Sigmoid colon (tissue), 7 donors: ENCODE results near the gene NF2. TPM values are rescaled to one million over a fixed set of nuclear protein-coding genes. Genes with fewer than 3 reads are reported as not detected.

ENCODE experiments used
- DNase-seq: peaks from one replicate; pipeline ENCODE4 v3.0.0-alpha.2; 2019
- H3K27ac ChIP-seq, 4 donors: fragments of 200-600 bp; sonication (generic); one replicate each; pipeline ENCODE4 v1.5.1; 2016 to 2019; ENCODE audit warnings: mild to moderate bottlenecking in 1 of 4
- H3K27me3 ChIP-seq, 3 donors: fragments of 200-600 bp; sonication (generic); one replicate each; pipeline ENCODE4 v1.5.1; 2019; ENCODE audit warnings: mild to moderate bottlenecking in 1 of 3
- H3K36me3 ChIP-seq, 4 donors: fragments of 200-600 bp; sonication (generic); one replicate each; pipeline ENCODE4 v1.5.1; 2016 to 2019
- H3K4me1 ChIP-seq, 4 donors: fragments of 200-600 bp; sonication (generic); one replicate each; pipeline ENCODE4 v1.5.1; 2017 to 2019
- H3K4me3 ChIP-seq, 4 donors: fragments of 200-600 bp; sonication (generic); one replicate each; pipeline ENCODE4 v1.5.1; 2017 to 2019; ENCODE audit warnings: mild to moderate bottlenecking in 2 of 4, moderate library complexity in 1 of 4
- H3K9me3 ChIP-seq, 4 donors: fragments of 200-600 bp in 3 of 4; sonication (generic) in 3 of 4; one replicate each; pipeline versions ENCODE4 v1.5.1 to v1.6.1; 2013 to 2019
- CTCF ChIP-seq, 4 experiments: fragments of 450-650 bp in 3 of 4; fragments of 200-600 bp in 1 of 4; IDR thresholded peaks; one replicate each; pipeline ENCODE4 v1.5.1; 2016 to 2019; ENCODE audit warnings: antibody characterized with exemption in 4 of 4, mild to moderate bottlenecking in 3 of 4, moderate library complexity in 2 of 4
- EP300 ChIP-seq, 4 donors: sonication (generic); formaldehyde crosslinking; IDR thresholded peaks; one replicate each; pipeline ENCODE4 v1.6.1; 2017; ENCODE audit warnings: antibody characterized with exemption in 4 of 4
- POLR2A ChIP-seq, 2 donors: fragments of 450-650 bp; IDR thresholded peaks; one replicate each; pipeline ENCODE4 v1.6.1; 2016; ENCODE audit warnings: antibody characterized with exemption in 2 of 2, mild to moderate bottlenecking in 2 of 2, moderate library complexity in 2 of 2
- POLR2AphosphoS5 ChIP-seq, 4 donors: sonication (generic); formaldehyde crosslinking; IDR thresholded peaks; one replicate each; pipeline ENCODE4 v1.6.1; 2017; ENCODE audit warnings: antibody characterized with exemption in 4 of 4
- WGBS, 2 donors: extraction: QIAGEN DNeasy Blood & Tissue Kit; methylation state at CpG; one replicate each; pipeline ENCODE4 v1.1.7; 2013; 5-methylcytosine and 5-hydroxymethylcytosine counted together
- intact Hi-C: fragments of 100-400 bp; cut with DNase I; formaldehyde crosslinking; loops from one replicate; pipeline ENCODE4 v1.15.1; 2023
- polyA plus RNA-seq, 3 donors: library from polyadenylated mRNA; stranded (reverse); fragments of 200-250 nt; gene quantifications; one replicate each; pipeline ENCODE4 v1.2.3, GENCODE V29; 2013
- total RNA-seq, 4 donors: library from RNA; depleted of rRNA; stranded (reverse); fragments of >200 nt; gene quantifications; one replicate each; pipeline ENCODE4 v1.1.0, GENCODE V29; 2016
- donor health status: healthy with polysubstance abuse.
- donor health status: Bipolar disorder and iron deficiency.
- donor health status: healthy.

NF2 gene
- total and polyA plus RNA-seq, 7 donors: 3.6 to 34.3 (median 18.7) TPM

- H3K27me3 ChIP-seq: no peaks in the 10 kb centered on the region
- no peak for DNase-seq
- no peaks in the 10 kb centered on the region for H3K4me1 ChIP-seq
- TF ChIP-seq EP300 (IDR thresholded peaks at IDR 0.05): no peak
- TF ChIP-seq CTCF (IDR thresholded peaks at IDR 0.05): no peak
- TF ChIP-seq POLR2AphosphoS5 (IDR thresholded peaks at IDR 0.05): no peak
- TF ChIP-seq POLR2A (IDR thresholded peaks at IDR 0.05): no peak
- peaks cover 6 to 62% (median 13%) of the 10 kb centered on the region in 4 donors for H3K36me3 ChIP-seq
- 92 to 96% methylated on average over 4 of the region's 4 CpGs for WGBS, 2 donors
- H3K4me3 ChIP-seq: no peak overlapping the region
- H3K9me3 ChIP-seq: no peaks in the 10 kb centered on the region
- no peak overlapping the region for H3K27ac ChIP-seq
- intact Hi-C loops: no loop called here
Measured at GRCh38 chr22:29654420-29654819, 51.0 kb downstream of the NF2 start.

- Histone ChIP-seq H3K4me3 (no peak overlapping the region), H3K4me1 (no peaks in the 10 kb centered on the region), H3K36me3 (peaks cover 8 to 67% (median 14%) of the 10 kb centered on the region in 4 donors), H3K27me3 (no peaks in the 10 kb centered on the region), H3K27ac (no peak overlapping the region), H3K9me3 (no peaks in the 10 kb centered on the region)
- intact Hi-C loops: no loop called here
- TF ChIP-seq POLR2AphosphoS5 (IDR thresholded peaks at IDR 0.05): no peak
- TF ChIP-seq CTCF (IDR thresholded peaks at IDR 0.05): no peak
- no peak for TF ChIP-seq EP300 (IDR thresholded peaks at IDR 0.05)
- TF ChIP-seq POLR2A (IDR thresholded peaks at IDR 0.05): no peak
- DNase-seq: no peak
- 50 to 76% methylated on average over 7 of the region's 7 CpGs for WGBS, 2 donors
Measured at GRCh38 chr22:29654882-29655281, 51.4 kb downstream of the NF2 start.

- H3K36me3 ChIP-seq: peaks cover 9 to 89% (median 32%) of the 10 kb centered on the region in 4 donors
- H3K27ac ChIP-seq: no peak overlapping the region
- no peak overlapping the region for H3K4me3 ChIP-seq
- 62 to 86% methylated on average over 4 of the region's 4 CpGs for WGBS, 2 donors
- no peaks in the 10 kb centered on the region for H3K9me3 ChIP-seq
- TF ChIP-seq POLR2A (IDR thresholded peaks at IDR 0.05): no peak
- TF ChIP-seq EP300 (IDR thresholded peaks at IDR 0.05): no peak
- no peak for TF ChIP-seq POLR2AphosphoS5 (IDR thresholded peaks at IDR 0.05)
- TF ChIP-seq CTCF (IDR thresholded peaks at IDR 0.05): no peak
- H3K4me1 ChIP-seq: no peaks in the 10 kb centered on the region
- no peaks in the 10 kb centered on the region for H3K27me3 ChIP-seq
- DNase-seq: no peak
- intact Hi-C loops: no loop called here
Measured at GRCh38 chr22:29658176-29658575, 54.7 kb downstream of the NF2 start.

GRCh38 chr22:29660021-29660420 is 56.6 kb downstream of the NF2 start:
- Histone ChIP-seq H3K9me3 (no peaks in the 10 kb centered on the region), H3K4me1 (no peaks in the 10 kb centered on the region), H3K27ac (no peak overlapping the region), H3K4me3 (no peak overlapping the region), H3K36me3 (peaks cover 11 to 96% (median 32%) of the 10 kb centered on the region in 4 donors), H3K27me3 (no peaks in the 10 kb centered on the region)
- 95 to 96% methylated on average over 11 of the region's 11 CpGs for WGBS, 2 donors
- DNase-seq: no peak
- intact Hi-C loops: no loop called here
- no peak for TF ChIP-seq CTCF (IDR thresholded peaks at IDR 0.05)
- no peak for TF ChIP-seq POLR2AphosphoS5 (IDR thresholded peaks at IDR 0.05)
- TF ChIP-seq POLR2A (IDR thresholded peaks at IDR 0.05): no peak
- no peak for TF ChIP-seq EP300 (IDR thresholded peaks at IDR 0.05)

GRCh38 chr22:29661336-29661735 is 57.9 kb downstream of the NF2 start:
- Histone ChIP-seq H3K4me1 (no peaks in the 10 kb centered on the region), H3K9me3 (no peaks in the 10 kb centered on the region), H3K27me3 (no peaks in the 10 kb centered on the region), H3K4me3 (no peak overlapping the region), H3K36me3 (peaks cover 11 to 96% (median 29%) of the 10 kb centered on the region in 4 donors), H3K27ac (no peak overlapping the region)
- intact Hi-C loops: no loop called here
- WGBS, 2 donors: 87% methylated on average over 2 of the region's 2 CpGs
- no peak for TF ChIP-seq POLR2AphosphoS5 (IDR thresholded peaks at IDR 0.05)
- TF ChIP-seq POLR2A (IDR thresholded peaks at IDR 0.05): no peak
- no peak for TF ChIP-seq CTCF (IDR thresholded peaks at IDR 0.05)
- TF ChIP-seq EP300 (IDR thresholded peaks at IDR 0.05): no peak
- no peak for DNase-seq
